Dendritic cell treated with granulocyte-macrophage colony-stimulating factor and Interleukin-4, amounts not matched to agents 40 ng/mL and 50 ng/mL, for 4 days (primary cell): ENCODE results near the gene INO80E.
A peak's percentile ranks its signal among the peaks of the same experiment; 100 is the strongest.

Experiments used
- H3K27ac Mint-ChIP-seq: one replicate; pipeline ENCODE4 v1.8.0; 2022; ENCODE audit warnings: mild to moderate bottlenecking, mixed read lengths
- H3K27me3 Mint-ChIP-seq: one replicate; pipeline ENCODE4 v1.8.0; 2022; ENCODE audit warnings: mild to moderate bottlenecking, mixed read lengths
- H3K36me3 Mint-ChIP-seq: one replicate; pipeline ENCODE4 v1.8.0; 2022; ENCODE audit warnings: low read depth, mixed read lengths
- H3K4me1 Mint-ChIP-seq: one replicate; pipeline ENCODE4 v1.8.0; 2022; ENCODE audit warnings: low read depth, mixed read lengths
- H3K4me3 Mint-ChIP-seq: one replicate; pipeline ENCODE4 v1.8.0; 2022; ENCODE audit warnings: mild to moderate bottlenecking, moderate library complexity, mixed read lengths
- H3K9me3 Mint-ChIP-seq: one replicate; pipeline ENCODE4 v1.8.0; 2022; ENCODE audit warnings: mixed read lengths
- intact Hi-C: fragments of 100-400 bp; cut with micrococcal nuclease; formaldehyde crosslinking; loops from one replicate; pipeline ENCODE4 v1.15.0; 2022

The INO80E gene

GRCh38 chr16:29993191-29993902, 2.7 kb upstream of the INO80E start:
- Mint-ChIP-seq H3K4me3 (no peak overlapping the region), H3K27ac (peak overlapping the region; percentile 98), H3K27me3 (no peaks in the 10 kb centered on the region), H3K36me3 (peaks cover 80% of the 10 kb centered on the region), H3K4me1 (peaks cover 33% of the 10 kb centered on the region), H3K9me3 (no peaks in the 10 kb centered on the region)
- intact Hi-C loops, result no loop called here

- H3K4me1 Mint-ChIP-seq, result peaks cover 33% of the 10 kb centered on the region
- no peaks in the 10 kb centered on the region for H3K27me3 Mint-ChIP-seq
- H3K27ac Mint-ChIP-seq, result peak overlapping the region; percentile 98
- H3K9me3 Mint-ChIP-seq, result no peaks in the 10 kb centered on the region
- no peak overlapping the region for H3K4me3 Mint-ChIP-seq
- peaks cover 80% of the 10 kb centered on the region for H3K36me3 Mint-ChIP-seq
- intact Hi-C loops, result no loop called here
Measured at GRCh38 chr16:29993903-29994599, 2.0 kb upstream of the INO80E start.

GRCh38 chr16:29994600-29995323, 1.3 kb upstream of the INO80E start:
- Mint-ChIP-seq H3K4me1 (peaks cover 33% of the 10 kb centered on the region), H3K9me3 (no peaks in the 10 kb centered on the region), H3K36me3 (peaks cover 80% of the 10 kb centered on the region), H3K4me3 (peak overlapping the region; percentile 100), H3K27me3 (no peaks in the 10 kb centered on the region), H3K27ac (peak overlapping the region; percentile 98)
- intact Hi-C loops, result loop anchor here (5.0 kb wide), 1 partner anchor 187 kb away; the partner anchor contains the start of gene MAZ

GRCh38 chr16:29995324-29995910, 624 bp upstream of the INO80E start, which contains the start of gene HIRIP3:
Gene HIRIP3, minus strand, starts transcription at chr16:29995617. Its CDS starts 12 bp downstream, at chr16:29995605.
- Mint-ChIP-seq H3K27me3 (no peaks in the 10 kb centered on the region), H3K9me3 (no peaks in the 10 kb centered on the region), H3K36me3 (peaks cover 80% of the 10 kb centered on the region), H3K4me3 (peak within 1 kb of the TSS; percentile 100), H3K4me1 (peaks cover 33% of the 10 kb centered on the region), H3K27ac (peak within 1 kb of the TSS; percentile 98)
- intact Hi-C loops, result loop anchor here (5.0 kb wide), 1 partner anchor 188 kb away; the partner anchor contains the start of gene MAZ

- Mint-ChIP-seq H3K36me3 (peaks cover 80% of the 10 kb centered on the region), H3K27ac (peak overlapping the region; percentile 98), H3K9me3 (no peaks in the 10 kb centered on the region), H3K4me3 (peak overlapping the region; percentile 100), H3K27me3 (no peaks in the 10 kb centered on the region), H3K4me1 (peaks cover 33% of the 10 kb centered on the region)
- intact Hi-C loops, result loop anchor here (1.0 to 5.0 kb wide), 2 partner anchors 24 to 190 kb away; partner anchors contain the start of genes MAZ and TAOK2
Measured at GRCh38 chr16:29996766-29997250, 767 bp downstream of the INO80E start.

GRCh38 chr16:29999605-30000004, 3.6 kb downstream of the INO80E start:
- no peak overlapping the region for H3K4me3 Mint-ChIP-seq
- H3K36me3 Mint-ChIP-seq, result peaks cover 84% of the 10 kb centered on the region
- intact Hi-C loops, result loop anchor here (5.0 to 10.0 kb wide), 2 partner anchors 85 to 192 kb away; partner anchors contain the start of gene MAZ
- H3K9me3 Mint-ChIP-seq, result no peaks in the 10 kb centered on the region
- H3K4me1 Mint-ChIP-seq, result peaks cover 23% of the 10 kb centered on the region
- H3K27me3 Mint-ChIP-seq, result no peaks in the 10 kb centered on the region
- no peak overlapping the region for H3K27ac Mint-ChIP-seq

- H3K9me3 Mint-ChIP-seq, result no peaks in the 10 kb centered on the region
- no peaks in the 10 kb centered on the region for H3K27me3 Mint-ChIP-seq
- H3K36me3 Mint-ChIP-seq, result peaks cover 76% of the 10 kb centered on the region
- H3K4me1 Mint-ChIP-seq, result peaks cover 16% of the 10 kb centered on the region
- intact Hi-C loops, result loop anchor here (10.0 kb wide), 1 partner anchor 86 kb away; no protein-coding TSS in a partner anchor
- no peak overlapping the region for H3K4me3 Mint-ChIP-seq
- no peak overlapping the region for H3K27ac Mint-ChIP-seq
Measured at GRCh38 chr16:30000735-30001631, 4.9 kb downstream of the INO80E start.

- Mint-ChIP-seq H3K4me1 (peaks cover 5% of the 10 kb centered on the region), H3K4me3 (no peak overlapping the region), H3K36me3 (peaks cover 75% of the 10 kb centered on the region), H3K27ac (no peak overlapping the region), H3K9me3 (no peaks in the 10 kb centered on the region), H3K27me3 (peaks cover 3% of the 10 kb centered on the region)
- intact Hi-C loops, result loop anchor here (10.0 kb wide), 1 partner anchor 88 kb away; no protein-coding TSS in a partner anchor
Measured at GRCh38 chr16:30002614-30003346, 6.7 kb downstream of the INO80E start.

GRCh38 chr16:30003670-30004423, 7.8 kb downstream of the INO80E start:
- no peak overlapping the region for H3K4me3 Mint-ChIP-seq
- H3K27me3 Mint-ChIP-seq, result peaks cover 13% of the 10 kb centered on the region
- peaks cover 64% of the 10 kb centered on the region for H3K36me3 Mint-ChIP-seq
- intact Hi-C loops, result loop anchor here (10.0 kb wide), 1 partner anchor 89 kb away; no protein-coding TSS in a partner anchor
- H3K27ac Mint-ChIP-seq, result no peak overlapping the region
- H3K4me1 Mint-ChIP-seq, result peaks cover 5% of the 10 kb centered on the region
- no peaks in the 10 kb centered on the region for H3K9me3 Mint-ChIP-seq

- Mint-ChIP-seq H3K4me3 (no peak overlapping the region), H3K4me1 (peaks cover 5% of the 10 kb centered on the region), H3K27ac (no peak overlapping the region), H3K27me3 (peaks cover 18% of the 10 kb centered on the region), H3K9me3 (no peaks in the 10 kb centered on the region), H3K36me3 (peaks cover 59% of the 10 kb centered on the region)
- intact Hi-C loops, result loop anchor here (10.0 kb wide), 1 partner anchor 90 kb away; no protein-coding TSS in a partner anchor
Measured at GRCh38 chr16:30004424-30004776, 8.4 kb downstream of the INO80E start.

GRCh38 chr16:30004811-30005242, 8.8 kb downstream of the INO80E start:
- intact Hi-C loops, result loop anchor here (10.0 kb wide), 1 partner anchor 90 kb away; no protein-coding TSS in a partner anchor

More at GRCh38 chr16:30004811-30005242, 8.8 kb downstream of the INO80E start:
- Mint-ChIP-seq H3K4me1 (peaks cover 5% of the 10 kb centered on the region), H3K27ac (no peak overlapping the region), H3K4me3 (no peak overlapping the region), H3K36me3 (peaks cover 54% of the 10 kb centered on the region), H3K9me3 (no peaks in the 10 kb centered on the region), H3K27me3 (peaks cover 23% of the 10 kb centered on the region)
